Smooth muscle cell (in vitro differentiated cells): ENCODE data around the gene ITGB7. TPM values are rescaled to one million over a fixed set of nuclear protein-coding genes. Genes with fewer than 3 reads are reported as not detected.
"Not testable (repeated sequence)": the region's sequence is repeated elsewhere in the genome, so short reads cannot be mapped to it uniquely, and the experiment has no call there.

Experiments
- DNase-seq: peaks from one replicate; lab custom pipeline; 2025; ENCODE audit not compliant: unreplicated experiment; lab: John Stamatoyannopoulos, UW
- H2AFZ ChIP-seq: fragments of 200-600 bp; sonication (generic); 2 replicates; pipeline ENCODE4 v1.6.0; 2016; ENCODE audit warnings: antibody characterized with exemption, low read depth, mild to moderate bottlenecking
- H3F3A ChIP-seq: fragments of 200-600 bp; sonication (generic); 2 replicates; pipeline ENCODE4 v1.6.0; 2017; ENCODE audit warnings: antibody characterized with exemption, low read depth
- H3K27ac ChIP-seq: fragments of 200-600 bp; sonication (generic); 2 replicates; pipeline ENCODE4 v1.5.1; 2016; ENCODE audit warnings: low read depth, mild to moderate bottlenecking
- H3K27me3 ChIP-seq: fragments of 200-600 bp; sonication (generic); 2 replicates; pipeline ENCODE4 v1.6.1; 2016; ENCODE audit warnings: low read depth, mild to moderate bottlenecking
- H3K36me3 ChIP-seq: fragments of 200-600 bp; sonication (generic); 2 replicates; pipeline ENCODE4 v1.5.1; 2016; ENCODE audit warnings: low read depth
- H3K4me1 ChIP-seq: fragments of 200-600 bp; sonication (generic); 2 replicates; pipeline ENCODE4 v1.5.1; 2016; ENCODE audit warnings: low read depth
- H3K4me2 ChIP-seq: fragments of 200-600 bp; sonication (generic); 2 replicates; pipeline ENCODE4 v1.6.0; 2016; ENCODE audit warnings: mild to moderate bottlenecking
- H3K4me3 ChIP-seq: fragments of 200-600 bp; sonication (generic); 2 replicates; pipeline ENCODE4 v1.5.1; 2016; ENCODE audit warnings: mild to moderate bottlenecking
- H3K79me2 ChIP-seq: fragments of 200-600 bp; sonication (generic); 2 replicates; pipeline ENCODE4 v1.6.0; 2016; ENCODE audit warnings: low read depth, mild to moderate bottlenecking
- H3K9ac ChIP-seq: fragments of 200-600 bp; sonication (generic); 2 replicates; pipeline ENCODE4 v1.6.0; 2016; ENCODE audit warnings: low read depth
- H3K9me3 ChIP-seq: fragments of 200-600 bp; sonication (generic); replicated peaks from 2 replicates; pipeline ENCODE4 v1.5.1; 2016; ENCODE audit warnings: low read depth
- H4K20me1 ChIP-seq: fragments of 200-600 bp; sonication (generic); 2 replicates; pipeline ENCODE4 v1.6.0; 2016; ENCODE audit warnings: low read depth
- CTCF ChIP-seq: fragments of 200-600 bp; sonication (generic); IDR thresholded peaks from 2 replicates; pipeline ENCODE4 v1.5.1; 2017; ENCODE audit warnings: borderline replicate concordance, mild to moderate bottlenecking, antibody characterized with exemption; ENCODE audit not compliant: insufficient read depth, poor library complexity, severe bottlenecking
- WGBS: methylation state at CpG from one replicate; pipeline ENCODE4 v1.1.7; 2016; ENCODE audit warnings: low lambda C conversion rate; 5-methylcytosine and 5-hydroxymethylcytosine counted together
- polyA plus RNA-seq: library from polyadenylated mRNA; unstranded; fragments of >200 nt; fragmentation: Nextera tagmentation; extraction: Ambion mirVana; gene quantifications from 2 replicates; pipeline ENCODE4 v1.2.1, GENCODE V29; 2016
- total RNA-seq: library from RNA; depleted of rRNA; stranded (reverse); fragments of >200 nt; gene quantifications from 2 replicates; pipeline ENCODE4 v1.2.3, GENCODE V29; 2014

The ITGB7 gene
- total and polyA plus RNA-seq, 2 experiments from 2014 or later: 5.8 TPM; not detected in 1

- no peaks in the 10 kb centered on the region for H3K27me3 ChIP-seq
- no peak for DNase-seq
- no peak overlapping the region for H3K9ac ChIP-seq
- TF ChIP-seq CTCF: no peak
- H3K4me2 ChIP-seq: no peak overlapping the region
- no peaks in the 10 kb centered on the region for H3K36me3 ChIP-seq
- no peaks in the 10 kb centered on the region for H4K20me1 ChIP-seq
- H3K79me2 ChIP-seq: no peaks in the 10 kb centered on the region
- H3K9me3 ChIP-seq: no peaks in the 10 kb centered on the region
- no peak overlapping the region for H3K27ac ChIP-seq
- peaks cover 15% of the 10 kb centered on the region for H3F3A ChIP-seq
- H3K4me1 ChIP-seq: no peaks in the 10 kb centered on the region
- H3K4me3 ChIP-seq: no peak overlapping the region
- 85% methylated on average over 7 of the region's 7 CpGs for WGBS
- H2AFZ ChIP-seq: no peak overlapping the region
These were observed 1.9 kb upstream of the ITGB7 start for GRCh38 chr12:53208877-53209463.

DNA sequence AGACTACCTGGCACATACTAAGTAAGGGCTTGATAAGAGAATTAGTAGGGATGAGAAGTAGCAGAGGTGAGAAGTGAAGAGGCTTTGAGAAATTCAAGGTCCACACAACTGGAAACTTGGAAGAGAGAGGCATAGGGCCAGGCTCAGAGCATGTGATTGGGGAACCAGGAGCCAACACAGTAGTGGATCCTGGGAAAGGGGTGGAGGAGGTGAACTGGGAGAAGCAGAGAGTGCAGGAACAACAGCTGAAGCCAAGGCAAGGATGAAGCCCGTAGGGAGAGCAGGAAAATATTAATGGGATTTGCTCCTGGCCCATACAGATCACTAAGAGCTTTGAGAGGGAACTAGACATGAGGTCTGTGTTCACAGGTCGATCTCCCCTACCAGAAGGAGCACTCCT lies 1.4 kb upstream of the ITGB7 start:
- no peak for TF ChIP-seq CTCF
- 83% methylated on average over 2 of the region's 2 CpGs for WGBS
- H4K20me1 ChIP-seq: no peaks in the 10 kb centered on the region

DNA sequence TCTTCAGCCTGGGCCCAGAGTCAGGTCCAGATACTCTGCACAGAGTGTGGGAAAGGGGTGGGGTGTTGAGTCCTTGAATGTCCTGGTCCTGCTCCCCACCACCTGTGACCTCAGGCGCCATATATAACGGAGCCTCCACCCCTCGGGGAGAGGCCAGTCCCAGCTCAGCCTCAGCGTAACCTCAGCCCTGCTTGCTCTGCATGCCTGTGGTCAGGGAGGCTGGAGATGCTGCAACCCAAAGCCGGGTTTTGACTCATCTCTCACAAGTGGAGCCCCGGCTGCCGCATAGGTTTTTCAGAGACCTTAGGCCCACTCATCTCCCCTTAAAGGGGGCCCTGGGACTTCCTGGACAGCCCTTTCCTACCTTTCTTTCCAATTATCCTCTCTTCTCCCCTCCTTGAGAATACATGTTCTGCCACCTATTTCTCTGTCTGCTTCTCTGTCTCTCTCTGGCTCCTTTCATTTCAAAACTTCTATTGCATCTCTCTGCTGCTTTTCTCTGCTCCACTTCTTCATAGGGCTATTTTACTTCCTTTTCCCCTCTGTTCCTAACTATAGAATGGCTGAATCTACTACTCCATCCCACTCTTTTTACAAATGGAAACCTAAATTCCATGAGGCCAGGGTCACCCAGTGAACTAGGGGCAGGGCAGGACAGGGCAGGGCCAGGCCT lies 1.2 kb downstream of the ITGB7 start:
- no peak for DNase-seq
- Histone ChIP-seq H4K20me1 (no peaks in the 10 kb centered on the region), H3K79me2 (no peaks in the 10 kb centered on the region), H2AFZ (no peak overlapping the region), H3K9me3 (no peaks in the 10 kb centered on the region), H3K4me2 (peak overlapping the region; percentile 69), H3K9ac (no peak overlapping the region), H3K27ac (peak overlapping the region; percentile 59), H3K4me3 (no peak overlapping the region), H3K4me1 (no peaks in the 10 kb centered on the region), H3K36me3 (no peaks in the 10 kb centered on the region), H3F3A (peaks cover 24% of the 10 kb centered on the region), H3K27me3 (no peaks in the 10 kb centered on the region)
- 12% methylated on average over 7 of the region's 7 CpGs for WGBS
- TF ChIP-seq CTCF: no peak

More for the DNA sequence above, 1.4 kb upstream of the ITGB7 start:
- H3K79me2 ChIP-seq: no peaks in the 10 kb centered on the region
- no peak for DNase-seq
- no peak overlapping the region for H3K4me2 ChIP-seq
- H3K27me3 ChIP-seq: no peaks in the 10 kb centered on the region
- no peak overlapping the region for H3K4me3 ChIP-seq
- no peaks in the 10 kb centered on the region for H3K9me3 ChIP-seq
- H3F3A ChIP-seq: peaks cover 15% of the 10 kb centered on the region
- H3K36me3 ChIP-seq: no peaks in the 10 kb centered on the region
- H3K27ac ChIP-seq: no peak overlapping the region
- H2AFZ ChIP-seq: no peak overlapping the region
- H3K9ac ChIP-seq: no peak overlapping the region
- no peaks in the 10 kb centered on the region for H3K4me1 ChIP-seq

DNA sequence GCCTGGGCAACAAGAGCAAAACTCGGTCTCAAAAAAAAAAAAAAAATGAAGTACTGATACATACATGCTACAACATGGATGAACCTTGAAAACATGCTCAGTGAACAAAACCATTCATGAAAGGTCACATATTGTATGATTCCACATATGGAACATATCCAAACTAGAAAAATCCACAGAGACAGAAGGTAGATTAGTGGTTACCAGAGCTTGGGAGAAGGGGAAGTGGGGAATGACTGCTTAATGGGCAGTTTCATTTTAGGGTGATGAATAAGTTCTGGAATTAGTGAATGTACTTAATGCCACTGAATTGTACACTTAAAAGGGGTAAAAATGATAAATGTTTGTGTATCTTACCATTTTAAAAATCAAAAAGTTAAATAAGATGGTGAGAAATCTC lies 2.7 kb downstream of the ITGB7 start:
- no peaks in the 10 kb centered on the region for H3K27me3 ChIP-seq
- peaks cover 27% of the 10 kb centered on the region for H3F3A ChIP-seq
- H3K36me3 ChIP-seq: no peaks in the 10 kb centered on the region
- H3K4me3 ChIP-seq: no peak overlapping the region
- no peaks in the 10 kb centered on the region for H3K4me1 ChIP-seq
- H2AFZ ChIP-seq: no peak overlapping the region
- H3K27ac ChIP-seq: no peak overlapping the region
- H3K4me2 ChIP-seq: no peak overlapping the region
- no peak for DNase-seq
- no peak overlapping the region for H3K9ac ChIP-seq
- TF ChIP-seq CTCF: no peak
- 100% methylated on average over 1 of the region's 1 CpG for WGBS
- no peaks in the 10 kb centered on the region for H3K9me3 ChIP-seq
- H3K79me2 ChIP-seq: no peaks in the 10 kb centered on the region
- H4K20me1 ChIP-seq: no peaks in the 10 kb centered on the region

- WGBS: 95% methylated on average over 7 of the region's 7 CpGs
- H3K4me2 ChIP-seq, H3K9me3 ChIP-seq, H3K27me3 ChIP-seq, H3K27ac ChIP-seq, H3K4me3 ChIP-seq, H3K79me2 ChIP-seq, DNase-seq, H3K9ac ChIP-seq, H3K4me1 ChIP-seq, H3K36me3 ChIP-seq, H4K20me1 ChIP-seq, H2AFZ ChIP-seq: not testable (repeated sequence)
- H3F3A ChIP-seq: peaks cover 27% of the 10 kb centered on the region
These were observed 4.7 kb downstream of the ITGB7 start for GRCh38 chr12:53202316-53202715.
